Psoas muscle (tissue), 8 donors: ENCODE measurements around the gene SYNPR. TPM values are rescaled to one million over a fixed set of nuclear protein-coding genes. Genes with fewer than 3 reads are reported as not detected.

Experiments
- ATAC-seq, 4 donors: fragments of 200-7000 bp; cut with Tn5 transposase; one replicate each; pipeline ENCODE4 v1.9.1; 2020; ENCODE audit warnings: moderate library complexity in 3 of 4, mild to moderate bottlenecking in 2 of 4
- DNase-seq, 2 donors: peaks; one replicate each; pipeline ENCODE4 v3.0.0-alpha.2; 2020
- H3K27ac ChIP-seq: fragments of 200-600 bp; one replicate; pipeline ENCODE4 v1.8.0; 2022
- H3K27me3 ChIP-seq, 3 donors: fragments of 200-600 bp in 1 of 3; one replicate each; pipeline versions ENCODE4 v1.6.1 to v1.8.0; 2013 to 2022; ENCODE audit warnings: low read length in 2 of 3, mild to moderate bottlenecking in 2 of 3, moderate library complexity in 1 of 3; ENCODE audit not compliant: insufficient read depth in 3 of 3
- H3K36me3 ChIP-seq, 2 donors: fragments of 200-600 bp in 1 of 2; one replicate each; pipeline versions ENCODE4 v1.6.1 to v1.8.0; 2013 to 2022; ENCODE audit warnings: low read depth in 1 of 2, mild to moderate bottlenecking in 1 of 2, moderate library complexity in 1 of 2; ENCODE audit not compliant: insufficient read depth in 1 of 2
- H3K4me1 ChIP-seq: fragments of 200-600 bp; one replicate; pipeline ENCODE4 v1.8.0; 2022
- H3K4me3 ChIP-seq: fragments of 200-600 bp; one replicate; pipeline ENCODE4 v1.8.0; 2022; ENCODE audit warnings: mild to moderate bottlenecking
- H3K9me3 ChIP-seq: fragments of 200-600 bp; one replicate; pipeline ENCODE4 v1.8.0; 2022
- WGBS, 3 donors: extraction: QIAGEN DNeasy Blood & Tissue Kit; methylation state at CpG; one replicate each; pipeline versions ENCODE4 v1.1.6 to v1.1.7; 2013; 5-methylcytosine and 5-hydroxymethylcytosine counted together
- intact Hi-C, 2 donors: fragments of 100-400 bp; cut with DNase I; formaldehyde crosslinking; loops; one replicate each; pipeline versions ENCODE4 v1.11.0 to v1.14.2; 2022
- long read RNA-seq, 2 donors: library from polyadenylated mRNA; unstranded; transcript quantifications; one replicate each; pipeline ENCODE4 v2.0.0, GENCODE V29; 2021
- polyA plus RNA-seq, 3 donors: library from polyadenylated mRNA; stranded (reverse); fragments of 200-250 nt; gene quantifications; one replicate each; pipeline ENCODE4 v1.2.3, GENCODE V29; 2013
- total RNA-seq, 4 donors: library from RNA; stranded (reverse); fragmentation: NEBNext Ultra II Directional in 2 of 4; extraction: Animal tissue kit (Norgen Biotek cat#: 25700) in 2 of 4; gene quantifications; one replicate each; pipeline versions ENCODE4 v1.2.1 to v1.2.4, GENCODE V29; 2021 to 2023
- TF ChIP-seq, protein P1 (sequence below): fragments of 200-600 bp; IDR thresholded peaks from one replicate; pipeline ENCODE4 v1.8.0; 2022; ENCODE audit warnings: antibody characterized with exemption
- donor health status: healthy with polysubstance abuse.
- donor health status: DM: no; HTN: no; CAD: no; lungs with moderate emphysema.
- donor health status: Bipolar disorder and iron deficiency.
- donor health status: healthy.
- donor health status: DM: yes; HTN: yes; CAD: no.
- donor health status: DM: no; HTN: no; CAD: no.
- donor health status: DM: no; HTN: no; CAD: no.
- donor health status: DM: yes; HTN: yes; CAD: no.

The SYNPR gene
- not detected for total RNA-seq
- polyA plus RNA-seq = under 1 TPM in 1 of 3 donors, not detected in 2; 0.03 TPM
- long read RNA-seq, donor 1 = 0 reads
- long read RNA-seq, donor 2 = 0 reads

DNA sequence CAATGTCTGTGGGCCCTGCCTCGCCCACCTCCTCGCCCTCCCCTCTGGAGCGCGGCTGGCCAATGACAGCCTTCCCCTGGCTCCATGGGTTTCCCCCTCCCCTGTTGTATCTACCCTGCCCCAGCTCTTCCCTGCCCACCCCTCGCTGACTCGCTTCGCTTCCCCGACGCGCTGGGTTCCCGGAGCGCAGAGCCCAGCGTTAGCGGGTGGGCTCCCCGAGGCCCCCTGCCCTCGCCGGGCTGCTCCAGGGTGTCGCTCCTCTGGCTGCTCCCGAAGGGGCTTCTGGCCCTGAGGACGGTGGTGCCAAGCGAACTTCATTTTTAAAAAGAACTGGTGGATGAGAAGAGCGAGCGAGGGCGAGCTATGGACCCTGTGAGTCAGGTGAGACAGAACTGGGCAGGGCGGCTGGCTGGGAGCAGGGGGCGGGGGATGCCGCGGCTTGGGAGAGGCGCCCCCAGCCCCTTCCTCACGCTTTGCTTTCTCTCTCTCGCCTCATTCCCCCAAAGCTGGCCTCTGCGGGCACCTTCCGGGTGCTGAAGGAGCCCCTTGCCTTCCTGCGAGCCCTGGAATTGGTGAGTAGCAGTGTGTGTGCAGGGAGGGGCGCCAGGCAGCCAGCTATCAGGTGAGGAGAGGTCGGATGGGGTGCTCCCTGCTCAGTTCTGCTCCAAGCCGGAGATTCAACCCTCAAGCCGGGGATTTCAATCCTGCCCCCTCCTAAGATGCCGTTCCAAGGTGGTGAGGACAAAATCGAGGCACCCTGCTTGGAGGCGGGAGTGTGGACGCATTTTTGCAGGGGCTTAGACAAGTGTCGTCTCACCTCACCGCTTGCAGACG is at the start of gene SYNPR:
TSS of gene SYNPR (plus strand) at position 138 of the 834 bp plus-strand sequence.
- DNase-seq = no peak
- no peak within 1 kb of the TSS for H3K4me3 ChIP-seq
- intact Hi-C loops = no loop called here
- 1% methylated on average over 39 to 45 of the region's 45 CpGs for whole genome bisulfite sequencing, 3 donors
- TF ChIP-seq, protein P1, sequence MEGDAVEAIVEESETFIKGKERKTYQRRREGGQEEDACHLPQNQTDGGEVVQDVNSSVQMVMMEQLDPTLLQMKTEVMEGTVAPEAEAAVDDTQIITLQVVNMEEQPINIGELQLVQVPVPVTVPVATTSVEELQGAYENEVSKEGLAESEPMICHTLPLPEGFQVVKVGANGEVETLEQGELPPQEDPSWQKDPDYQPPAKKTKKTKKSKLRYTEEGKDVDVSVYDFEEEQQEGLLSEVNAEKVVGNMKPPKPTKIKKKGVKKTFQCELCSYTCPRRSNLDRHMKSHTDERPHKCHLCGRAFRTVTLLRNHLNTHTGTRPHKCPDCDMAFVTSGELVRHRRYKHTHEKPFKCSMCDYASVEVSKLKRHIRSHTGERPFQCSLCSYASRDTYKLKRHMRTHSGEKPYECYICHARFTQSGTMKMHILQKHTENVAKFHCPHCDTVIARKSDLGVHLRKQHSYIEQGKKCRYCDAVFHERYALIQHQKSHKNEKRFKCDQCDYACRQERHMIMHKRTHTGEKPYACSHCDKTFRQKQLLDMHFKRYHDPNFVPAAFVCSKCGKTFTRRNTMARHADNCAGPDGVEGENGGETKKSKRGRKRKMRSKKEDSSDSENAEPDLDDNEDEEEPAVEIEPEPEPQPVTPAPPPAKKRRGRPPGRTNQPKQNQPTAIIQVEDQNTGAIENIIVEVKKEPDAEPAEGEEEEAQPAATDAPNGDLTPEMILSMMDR = no peak
- no peak for ATAC-seq
- H3K4me1 ChIP-seq = no peaks in the 10 kb centered on the region
- peaks cover 5 to 24% (median 16%) of the 10 kb centered on the region in 3 donors for H3K27me3 ChIP-seq
- no peaks in the 10 kb centered on the region for H3K9me3 ChIP-seq
- H3K36me3 ChIP-seq = no peaks in the 10 kb centered on the region
- H3K27ac ChIP-seq = no peak within 1 kb of the TSS

DNA sequence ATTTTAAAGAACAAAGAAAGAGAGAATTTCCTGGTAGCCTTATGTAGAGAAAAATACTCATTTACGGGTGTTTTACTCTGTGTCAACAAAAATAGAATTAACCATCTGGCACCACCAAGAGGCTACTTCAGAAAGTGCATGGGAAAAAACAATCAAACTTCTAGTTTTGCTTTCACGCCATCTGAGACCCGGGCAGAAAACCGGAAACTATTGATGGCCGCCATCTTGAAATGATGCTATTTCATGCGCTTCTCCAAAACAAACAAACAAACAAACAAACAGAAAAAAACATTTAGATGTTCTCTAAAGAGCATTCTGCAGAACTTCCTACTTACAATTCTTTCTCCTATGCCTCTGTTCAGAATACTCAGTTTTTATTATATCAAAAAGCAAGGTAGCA is 49.4 kb upstream of the SYNPR start:
- no peaks in the 10 kb centered on the region for H3K36me3 ChIP-seq
- H3K27ac ChIP-seq = no peak overlapping the region
- 22 to 27% (median 26%) methylated on average over 6 of the region's 6 CpGs for WGBS, 3 donors
- intact Hi-C loops = loop anchor here in 1 of 2 donors (10.0 kb wide), 1 partner anchor 604 kb away; no protein-coding TSS in a partner anchor
- no peaks in the 10 kb centered on the region for H3K4me1 ChIP-seq
- DNase-seq (no peak), ATAC-seq (no peak)
- no peaks in the 10 kb centered on the region for H3K27me3 ChIP-seq
- TF ChIP-seq, protein P1 = peak; percentile 25
- H3K9me3 ChIP-seq = no peaks in the 10 kb centered on the region
- H3K4me3 ChIP-seq = no peak overlapping the region

DNA sequence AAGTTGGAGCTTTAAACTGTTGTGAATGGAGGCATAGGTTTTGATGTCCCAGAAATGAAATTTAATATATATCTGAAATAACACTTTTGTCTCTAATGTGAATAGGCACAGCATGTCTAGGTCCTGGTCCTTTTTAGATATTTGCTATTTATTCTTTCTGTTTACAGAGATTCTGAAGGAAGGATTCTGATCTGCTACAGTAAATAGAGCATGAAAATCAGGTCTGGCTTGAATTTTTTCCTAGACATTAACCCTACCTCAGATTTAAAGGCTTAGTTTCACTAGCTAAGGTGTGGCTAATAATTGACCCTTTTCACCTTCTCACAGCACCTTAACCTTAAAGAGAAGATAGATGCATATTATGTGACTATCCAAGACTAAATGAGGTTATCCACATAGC is 48.0 kb upstream of the SYNPR start:
- Histone ChIP-seq H3K36me3 (no peaks in the 10 kb centered on the region), H3K27ac (no peak overlapping the region), H3K27me3 (no peaks in the 10 kb centered on the region), H3K4me3 (no peak overlapping the region), H3K9me3 (no peaks in the 10 kb centered on the region), H3K4me1 (no peaks in the 10 kb centered on the region)
- TF ChIP-seq, protein P1 = no peak
- ATAC-seq (no peak), DNase-seq (no peak)
- intact Hi-C loops = loop anchor here in 1 of 2 donors (2.0 kb wide), 1 partner anchor 607 kb away; no protein-coding TSS in a partner anchor

DNA sequence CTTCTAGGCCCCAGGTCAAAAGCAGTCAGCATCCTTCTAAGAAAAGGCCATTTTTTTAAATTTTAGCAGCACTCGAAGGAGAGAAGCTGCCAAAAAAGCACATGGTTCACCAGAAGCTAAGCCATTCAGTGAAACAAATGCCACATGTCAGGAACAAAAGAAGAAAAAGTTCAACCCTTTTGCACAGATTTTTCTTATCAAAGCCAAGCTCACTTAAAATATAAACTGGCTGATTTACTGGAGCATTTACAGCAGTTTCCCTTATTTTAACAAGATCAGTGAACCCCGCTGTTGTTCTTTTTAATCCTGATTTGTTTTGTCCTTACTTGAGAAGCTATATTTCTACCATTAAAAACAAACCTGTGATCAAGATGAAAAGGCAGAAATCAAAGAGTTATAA is 46.5 kb upstream of the SYNPR start:
- DNase-seq (no peak), ATAC-seq (no peak)
- H3K27ac ChIP-seq = no peak overlapping the region
- TF ChIP-seq, protein P1 = no peak
- WGBS, 3 donors = 53 to 63% (median 56%) methylated on average over 2 of the region's 2 CpGs
- no peaks in the 10 kb centered on the region for H3K36me3 ChIP-seq
- H3K4me3 ChIP-seq = no peak overlapping the region
- H3K9me3 ChIP-seq = no peaks in the 10 kb centered on the region
- no peaks in the 10 kb centered on the region for H3K27me3 ChIP-seq
- no peaks in the 10 kb centered on the region for H3K4me1 ChIP-seq
- intact Hi-C loops = loop anchor here in 1 of 2 donors (2.0 kb wide), 1 partner anchor 609 kb away; no protein-coding TSS in a partner anchor
